Gastrocnemius medialis (tissue), 4 donors: Measurements from ENCODE around the gene GALNT17. TPM values are rescaled to one million over a fixed set of nuclear protein-coding genes. Genes with fewer than 3 reads are reported as not detected.

Experiments
- ATAC-seq, 2 donors: fragments of 150-250 bp; one replicate each; pipeline ENCODE4 v1.9.1; 2016
- DNase-seq, 2 donors: peaks; one replicate each; pipeline ENCODE4 v3.0.0-alpha.2; 2019
- H3K27ac ChIP-seq, 4 donors: fragments of 200-600 bp; sonication (generic); 1 replicate in 1 of 4; 2 replicates in 3 of 4; pipeline ENCODE4 v1.5.1; 2016 to 2018; ENCODE audit warnings: mild to moderate bottlenecking in 2 of 4, moderate library complexity in 1 of 4
- H3K27me3 ChIP-seq, 3 donors: fragments of 200-600 bp; sonication (generic) in 2 of 3; 1 replicate in 1 of 3; 2 replicates in 2 of 3; pipeline versions ENCODE4 v1.5.1 to v1.6.0; 2016 to 2019; ENCODE audit warnings: mild to moderate bottlenecking in 1 of 3, moderate library complexity in 1 of 3
- H3K36me3 ChIP-seq, 2 donors: fragments of 200-600 bp; sonication (generic) in 1 of 2; one replicate each; pipeline ENCODE4 v1.5.1; 2017 to 2018
- H3K4me1 ChIP-seq, 2 donors: fragments of 200-600 bp; sonication (generic) in 1 of 2; one replicate each; pipeline ENCODE4 v1.5.1; 2016 to 2017; ENCODE audit warnings: mild to moderate bottlenecking in 2 of 2
- H3K4me3 ChIP-seq, 4 donors: fragments of 200-600 bp; sonication (generic) in 3 of 4; 1 replicate in 1 of 4; 2 replicates in 3 of 4; pipeline ENCODE4 v1.5.1; 2016 to 2019; ENCODE audit warnings: mild to moderate bottlenecking in 2 of 4
- H3K9me3 ChIP-seq, 3 donors: fragments of 200-600 bp; sonication (generic) in 2 of 3; 1 replicate in 1 of 3; 2 replicates in 2 of 3; pipeline ENCODE4 v1.5.1; 2016 to 2019
- CTCF ChIP-seq, 5 experiments: fragments of 450-650 bp in 3 of 5; fragments of 200-600 bp in 2 of 5; sonication (generic) in 2 of 5; IDR thresholded peaks in 4 of 5; conservative IDR thresholded peaks in 1 of 5; 1 replicate in 4 of 5; 2 replicates in 1 of 5; pipeline ENCODE4 v1.5.1; 2016 to 2019; ENCODE audit warnings: antibody characterized with exemption in 5 of 5, mild to moderate bottlenecking in 3 of 5, moderate library complexity in 3 of 5
- POLR2A ChIP-seq, 2 donors: fragments of 450-650 bp; IDR thresholded peaks; one replicate each; pipeline ENCODE4 v1.6.1; 2017; ENCODE audit warnings: antibody characterized with exemption in 2 of 2, mild to moderate bottlenecking in 2 of 2, moderate library complexity in 2 of 2
- in situ Hi-C, 4 donors: fragments of 200-750 bp; cut with MboI; loops; one replicate each; pipeline versions ENCODE4 v1.15.0 to v1.8.0; 2017; ENCODE audit warnings: low sequenced_read_pairs in 4 of 4
- intact Hi-C: fragments of 100-400 bp; cut with DNase I; formaldehyde crosslinking; loops from one replicate; pipeline ENCODE4 v1.15.1; 2023; ENCODE audit warnings: low total_unique reads
- total RNA-seq, 4 donors: library from RNA; depleted of rRNA; stranded (reverse); fragments of >200 nt; gene quantifications; one replicate each; pipeline versions ENCODE4 v1.1.0 to v1.2.3, GENCODE V29; 2016

Gene GALNT17
- total RNA-seq, 4 donors from 2014 or later = 1.9 to 13.0 (median 12.3) TPM

- Histone ChIP-seq H3K27me3 (no peaks in the 10 kb centered on the region), H3K36me3 (no peaks in the 10 kb centered on the region), H3K4me1 (peaks cover 18 to 26% of the 10 kb centered on the region in 2 donors), H3K4me3 (no peak overlapping the region), H3K9me3 (no peaks in the 10 kb centered on the region), H3K27ac (peak overlapping the region in 1 of 4 donors; percentile 44)
- no peak for TF ChIP-seq CTCF (IDR thresholded peaks at IDR 0.05 in 4 of 5, conservative IDR thresholded peaks at IDR 0.05 in 1 of 5)
- no peak for TF ChIP-seq POLR2A (IDR thresholded peaks at IDR 0.05)
- DNase-seq (no peak), ATAC-seq (peak; percentile 58 to 65)
- in situ Hi-C loops (no loop called here), intact Hi-C loops (loop anchor here (2.0 kb wide), 1 partner anchor 222 kb away; no protein-coding TSS in a partner anchor)
Observed at GRCh38 chr7:71459132-71459531, 327.2 kb downstream of the GALNT17 start.

- ATAC-seq = no peak
- in situ Hi-C loops (no loop called here), intact Hi-C loops (no loop called here)
- H3K4me1 ChIP-seq = peaks cover 18 to 26% of the 10 kb centered on the region in 2 donors
- no peak overlapping the region for H3K4me3 ChIP-seq
- no peaks in the 10 kb centered on the region for H3K9me3 ChIP-seq
- no peaks in the 10 kb centered on the region for H3K36me3 ChIP-seq
- no peak for DNase-seq
- H3K27ac ChIP-seq = no peak overlapping the region
- H3K27me3 ChIP-seq = no peaks in the 10 kb centered on the region
- no peak for TF ChIP-seq CTCF (IDR thresholded peaks at IDR 0.05 in 4 of 5, conservative IDR thresholded peaks at IDR 0.05 in 1 of 5)
- no peak for TF ChIP-seq POLR2A (IDR thresholded peaks at IDR 0.05)
Observed at GRCh38 chr7:71461572-71461971, 329.6 kb downstream of the GALNT17 start.

- DNase-seq = no peak
- Histone ChIP-seq H3K36me3 (no peaks in the 10 kb centered on the region), H3K4me3 (no peak overlapping the region), H3K27me3 (no peaks in the 10 kb centered on the region), H3K4me1 (no peaks in the 10 kb centered on the region), H3K27ac (no peak overlapping the region), H3K9me3 (no peaks in the 10 kb centered on the region)
- in situ Hi-C loops (no loop called here), intact Hi-C loops (no loop called here)
- TF ChIP-seq POLR2A (IDR thresholded peaks at IDR 0.05) (no peak), CTCF (IDR thresholded peaks at IDR 0.05 in 4 of 5, conservative IDR thresholded peaks at IDR 0.05 in 1 of 5) (no peak)
- no peak for ATAC-seq
Observed at GRCh38 chr7:71465741-71466189, 333.8 kb downstream of the GALNT17 start.

DNA sequence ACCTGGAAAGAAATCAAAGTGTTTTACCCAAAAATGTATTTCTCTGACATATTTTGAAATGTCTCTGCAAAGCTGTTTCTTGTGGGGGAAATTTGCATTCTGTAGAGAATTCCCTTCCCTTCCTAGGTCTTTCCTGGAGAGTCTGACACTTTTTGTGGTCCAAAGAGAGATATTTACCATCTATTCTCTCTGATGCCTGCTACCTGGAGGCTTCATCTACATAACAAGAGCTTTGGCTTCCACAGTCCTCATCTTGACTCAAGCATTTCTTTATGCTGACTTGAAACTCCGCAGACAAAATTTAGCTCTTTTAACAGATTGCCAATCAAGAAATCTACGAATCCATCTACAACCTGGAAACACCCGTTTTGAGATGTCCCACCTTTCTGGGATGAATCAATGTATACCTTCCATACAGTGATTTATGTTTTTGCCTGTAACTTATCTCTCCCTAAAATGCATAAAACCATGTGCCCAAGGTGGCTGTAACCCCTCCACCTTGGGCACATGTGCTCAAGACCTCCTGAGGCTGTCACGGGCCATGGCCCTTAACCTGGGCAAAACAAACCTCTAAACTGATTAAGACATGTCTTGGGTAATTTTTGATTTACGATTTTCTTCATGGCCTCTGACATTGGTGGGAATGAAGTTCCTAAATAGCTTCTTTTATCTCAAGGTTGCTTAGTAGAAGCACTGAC is 334.7 kb downstream of the GALNT17 start:
- Histone ChIP-seq H3K4me3 (no peak overlapping the region), H3K9me3 (no peaks in the 10 kb centered on the region), H3K4me1 (no peaks in the 10 kb centered on the region), H3K27me3 (no peaks in the 10 kb centered on the region), H3K27ac (no peak overlapping the region), H3K36me3 (no peaks in the 10 kb centered on the region)
- intact Hi-C loops (no loop called here), in situ Hi-C loops (no loop called here)
- DNase-seq (no peak), ATAC-seq (no peak)
- TF ChIP-seq POLR2A (IDR thresholded peaks at IDR 0.05) (no peak), CTCF (IDR thresholded peaks at IDR 0.05 in 4 of 5, conservative IDR thresholded peaks at IDR 0.05 in 1 of 5) (no peak)
